H1 (cell line): Measurements from ENCODE around the gene ULK3. TPM values are rescaled to one million over a fixed set of nuclear protein-coding genes. Genes with fewer than 3 reads are reported as not detected.

Source experiments
- CHD7 ChIP-seq: fragments of 300-600 bp; sonication (generic); IDR thresholded peaks from 2 replicates; pipeline ENCODE4 v1.7.1; 2012; ENCODE audit warnings: low read length, moderate library complexity, mild to moderate bottlenecking, inconsistent platforms; ENCODE audit not compliant: insufficient replicate concordance
- HDAC6 ChIP-seq: IDR thresholded peaks from one replicate; pipeline ENCODE4 v1.7.1; 2012; ENCODE audit warnings: low read depth, mild to moderate bottlenecking, inconsistent platforms, low read length, moderate library complexity
- NANOG ChIP-seq: IDR thresholded peaks from 2 replicates; pipeline ENCODE4 v1.6.1; 2011; ENCODE audit warnings: low read length, low read depth, mild to moderate bottlenecking, inconsistent platforms; ENCODE audit not compliant: insufficient read depth, poor library complexity, severe bottlenecking
- RFX5 ChIP-seq: IDR thresholded peaks from 2 replicates; pipeline ENCODE4 v1.6.1; 2011; ENCODE audit warnings: low read depth, low read length, improper control_type of control experiment, borderline replicate concordance
- SIX5 ChIP-seq: IDR thresholded peaks from 2 replicates; pipeline ENCODE4 v1.6.1; 2011; ENCODE audit warnings: mild to moderate bottlenecking, low read depth, low read length
- polyA plus RNA-seq, 7 experiments: library from polyadenylated mRNA; depleted of rRNA in 3 of 7; stranded (reverse) in 5 of 7; unstranded in 2 of 7; fragments of >200 nt in 5 of 7; fragments of 200-250 nt in 2 of 7; gene quantifications; 1 replicate in 5 of 7; 2 replicates in 1 of 7; 4 replicates in 1 of 7; pipeline versions ENCODE4 v1.2.1 to v1.2.3, GENCODE V29; 2011 to 2013; ENCODE audit warnings: missing spikeins in 2 of 7, mixed read lengths in 2 of 7
- total RNA-seq: library from RNA; stranded (reverse); fragmentation: NEBNext Ultra II Directional; extraction: Animal tissue kit (Norgen Biotek cat#: 25700); gene quantifications from 2 replicates; pipeline ENCODE4 v1.2.1, GENCODE V29; 2021

ULK3 gene
- total and polyA plus RNA-seq, 2 of the 8 experiments (the other 6 are each of a cell fraction or from before 2014, with no cell fraction given): 27.1 to 34.4 TPM

- TF ChIP-seq CHD7 (no peak), SIX5 (no peak), RFX5 (no peak), HDAC6 (no peak), NANOG (no peak)
Observed at GRCh38 chr15:74789741-74790079, 53.2 kb downstream of the ULK3 start (continued).
